ENCODE results near the gene PHF13.

- TF ChIP-seq EZH2phosphoT487 (IDR thresholded peaks at IDR 0.05; ENCODE audit: insufficient read depth, low read depth): no peak
- no peak for TF ChIP-seq EZH2 (IDR thresholded peaks at IDR 0.05; ENCODE audit: insufficient read depth, poor library complexity, severe bottlenecking)
Measured at GRCh38 chr1:6622396-6623152, 9.0 kb downstream of the PHF13 start.
